Loucy (cell line): ENCODE measurements around the gene OVOL1.

Source experiments
- H2AFZ ChIP-seq: fragments of 200-600 bp; sonication (generic); 2 replicates; pipeline ENCODE4 v1.6.0; 2016; ENCODE audit warnings: antibody characterized with exemption, mild to moderate bottlenecking, low read length, moderate library complexity
- H3F3A ChIP-seq: fragments of 200-600 bp; 2 replicates; pipeline ENCODE4 v1.6.0; 2016; ENCODE audit warnings: antibody characterized with exemption, low read depth, mild to moderate bottlenecking
- H3K27me3 ChIP-seq: fragments of 200-600 bp; sonication (generic); 2 replicates; pipeline ENCODE4 v1.6.1; 2014; ENCODE audit warnings: low read length, mild to moderate bottlenecking; ENCODE audit not compliant: insufficient read depth, poor library complexity, severe bottlenecking
- H3K36me3 ChIP-seq: fragments of 200-600 bp; sonication (generic); 2 replicates; pipeline ENCODE4 v1.6.1; 2016; ENCODE audit warnings: low read length; ENCODE audit not compliant: insufficient read depth
- H3K4me1 ChIP-seq: fragments of 200-600 bp; sonication (generic); 2 replicates; pipeline ENCODE4 v1.5.1; 2014; ENCODE audit warnings: low read length, mild to moderate bottlenecking; ENCODE audit not compliant: insufficient read depth, poor library complexity, severe bottlenecking
- H3K4me2 ChIP-seq: fragments of 200-600 bp; sonication (generic); 2 replicates; pipeline ENCODE4 v1.6.0; 2014; ENCODE audit warnings: antibody characterized with exemption, low read length, low read depth, mild to moderate bottlenecking; ENCODE audit not compliant: poor library complexity, severe bottlenecking
- H3K4me3 ChIP-seq: fragments of 200-600 bp; sonication (generic); 2 replicates; pipeline ENCODE4 v1.5.1; 2014; ENCODE audit warnings: low read length, mild to moderate bottlenecking, mixed read lengths; ENCODE audit not compliant: poor library complexity, severe bottlenecking
- H3K79me2 ChIP-seq: fragments of 200-600 bp; sonication (generic); 2 replicates; pipeline ENCODE4 v1.6.1; 2014; ENCODE audit warnings: low read length; ENCODE audit not compliant: insufficient read depth
- H3K9ac ChIP-seq: fragments of 200-600 bp; sonication (generic); 2 replicates; pipeline ENCODE4 v1.6.0; 2014; ENCODE audit warnings: mild to moderate bottlenecking, low read depth, low read length, moderate library complexity; ENCODE audit not compliant: poor library complexity, severe bottlenecking
- H3K9me2 ChIP-seq: fragments of 200-600 bp; sonication (generic); replicated peaks from 2 replicates; pipeline ENCODE4 v1.6.1; 2016; ENCODE audit warnings: low read depth, low read length, mixed read lengths
- H3K9me3 ChIP-seq: fragments of 200-600 bp; sonication (generic); 2 replicates; pipeline ENCODE4 v1.6.1; 2014; ENCODE audit warnings: mild to moderate bottlenecking, antibody characterized with exemption, low read length, low read depth; ENCODE audit not compliant: insufficient read depth
- H4K20me1 ChIP-seq: fragments of 200-600 bp; sonication (generic); 2 replicates; pipeline ENCODE4 v1.6.0; 2014; ENCODE audit warnings: antibody characterized with exemption, low read length, mild to moderate bottlenecking; ENCODE audit not compliant: insufficient read depth, poor library complexity, severe bottlenecking
- EZH2phosphoT487 ChIP-seq: fragments of 200-600 bp; IDR thresholded peaks from 2 replicates; pipeline ENCODE4 v1.6.1; 2018; ENCODE audit warnings: antibody characterized with exemption, mild to moderate bottlenecking, moderate library complexity, borderline replicate concordance
- TF ChIP-seq, protein P1 (sequence below): fragments of 200-600 bp; sonication (generic); conservative IDR thresholded peaks from 2 replicates; pipeline ENCODE4 v1.5.1; 2014; ENCODE audit warnings: mild to moderate bottlenecking, antibody characterized with exemption, low read length

Gene OVOL1

DNA sequence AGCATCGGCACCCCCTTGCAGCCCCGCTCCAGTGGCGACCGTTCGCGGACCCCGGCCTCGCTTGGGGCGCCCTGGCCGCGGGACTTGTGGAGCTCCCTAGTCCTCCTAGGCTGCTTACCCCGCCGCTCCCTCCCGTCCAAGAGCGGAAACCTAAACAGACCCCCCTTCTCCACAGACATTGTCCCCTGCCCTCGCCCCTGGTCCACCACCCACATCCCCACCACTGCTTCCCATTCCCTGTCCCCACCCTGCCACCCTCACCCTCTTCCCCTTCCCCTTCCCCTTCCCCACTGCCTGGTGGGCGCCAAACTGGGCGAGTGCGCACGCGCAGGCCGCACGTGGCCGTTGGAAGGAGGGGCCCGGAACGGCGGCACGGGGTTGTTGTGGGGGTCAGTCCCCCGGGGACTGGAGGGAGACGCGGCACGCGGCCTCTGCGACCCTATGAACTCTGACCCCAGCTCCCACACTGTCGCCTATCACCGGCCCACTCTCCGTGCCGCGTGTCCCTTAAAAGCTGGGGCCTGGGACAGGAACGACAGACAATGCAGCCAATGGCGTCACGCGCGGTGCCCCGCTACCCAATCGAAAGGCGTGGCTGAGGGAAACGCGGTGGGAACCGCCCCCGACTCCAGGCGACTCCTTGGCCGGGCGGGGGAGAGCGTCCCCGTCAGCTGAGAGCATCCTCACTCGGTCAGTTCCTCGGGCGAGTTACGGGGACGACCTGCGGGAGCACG is 46.6 kb downstream of the OVOL1 start, which contains the start of gene SNX32:
Gene SNX32 (plus strand): TSS at position 667 of the 734 bp plus-strand sequence. CDS start 103 bp downstream, outside the sequence.
- TF ChIP-seq, protein P1, sequence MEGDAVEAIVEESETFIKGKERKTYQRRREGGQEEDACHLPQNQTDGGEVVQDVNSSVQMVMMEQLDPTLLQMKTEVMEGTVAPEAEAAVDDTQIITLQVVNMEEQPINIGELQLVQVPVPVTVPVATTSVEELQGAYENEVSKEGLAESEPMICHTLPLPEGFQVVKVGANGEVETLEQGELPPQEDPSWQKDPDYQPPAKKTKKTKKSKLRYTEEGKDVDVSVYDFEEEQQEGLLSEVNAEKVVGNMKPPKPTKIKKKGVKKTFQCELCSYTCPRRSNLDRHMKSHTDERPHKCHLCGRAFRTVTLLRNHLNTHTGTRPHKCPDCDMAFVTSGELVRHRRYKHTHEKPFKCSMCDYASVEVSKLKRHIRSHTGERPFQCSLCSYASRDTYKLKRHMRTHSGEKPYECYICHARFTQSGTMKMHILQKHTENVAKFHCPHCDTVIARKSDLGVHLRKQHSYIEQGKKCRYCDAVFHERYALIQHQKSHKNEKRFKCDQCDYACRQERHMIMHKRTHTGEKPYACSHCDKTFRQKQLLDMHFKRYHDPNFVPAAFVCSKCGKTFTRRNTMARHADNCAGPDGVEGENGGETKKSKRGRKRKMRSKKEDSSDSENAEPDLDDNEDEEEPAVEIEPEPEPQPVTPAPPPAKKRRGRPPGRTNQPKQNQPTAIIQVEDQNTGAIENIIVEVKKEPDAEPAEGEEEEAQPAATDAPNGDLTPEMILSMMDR: no peak
- peak within 1 kb of the TSS; percentile 80 for H3K4me3 ChIP-seq

DNA sequence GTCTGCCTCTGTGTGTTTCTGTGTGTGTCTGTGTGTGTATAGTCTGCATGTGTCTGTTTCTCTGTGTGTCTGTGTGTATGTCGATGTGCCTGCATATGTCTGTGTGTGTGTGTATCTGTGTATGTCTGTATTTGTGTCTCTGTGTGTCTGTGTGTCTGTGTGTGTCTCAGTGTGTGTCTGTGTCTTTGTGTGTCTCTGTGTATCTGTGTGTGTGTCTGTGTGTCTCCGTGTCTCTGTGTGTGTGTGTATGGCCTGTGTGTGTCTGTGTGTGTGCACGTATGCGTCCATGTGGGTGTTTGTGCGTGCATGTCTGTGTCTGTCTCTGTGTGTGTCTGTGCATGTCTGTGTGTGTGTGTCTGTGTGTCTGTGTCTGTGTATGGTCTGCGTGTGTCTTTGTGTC is 47.3 kb downstream of the OVOL1 start:
- H3K4me2 ChIP-seq: peak overlapping the region; percentile 98

More for the DNA sequence above, 46.6 kb downstream of the OVOL1 start, which contains the start of gene SNX32:
- Histone ChIP-seq H4K20me1 (no peaks in the 10 kb centered on the region), H3K4me2 (peak within 1 kb of the TSS; percentile 98), H3K27me3 (no peaks in the 10 kb centered on the region), H2AFZ (peak within 1 kb of the TSS; percentile 99), H3K9ac (peak within 1 kb of the TSS; percentile 77), H3K79me2 (peaks cover 14% of the 10 kb centered on the region; the same call in 1 of the 2 replicates), H3F3A (0 out of 2 replicates have a peak, but pooled peaks cover 2% of the 10 kb centered on the region), H3K36me3 (no peaks in the 10 kb centered on the region), H3K4me1 (peaks cover 35% of the 10 kb centered on the region), H3K9me2 (no peaks in the 10 kb centered on the region), H3K9me3 (no peaks in the 10 kb centered on the region)

DNA sequence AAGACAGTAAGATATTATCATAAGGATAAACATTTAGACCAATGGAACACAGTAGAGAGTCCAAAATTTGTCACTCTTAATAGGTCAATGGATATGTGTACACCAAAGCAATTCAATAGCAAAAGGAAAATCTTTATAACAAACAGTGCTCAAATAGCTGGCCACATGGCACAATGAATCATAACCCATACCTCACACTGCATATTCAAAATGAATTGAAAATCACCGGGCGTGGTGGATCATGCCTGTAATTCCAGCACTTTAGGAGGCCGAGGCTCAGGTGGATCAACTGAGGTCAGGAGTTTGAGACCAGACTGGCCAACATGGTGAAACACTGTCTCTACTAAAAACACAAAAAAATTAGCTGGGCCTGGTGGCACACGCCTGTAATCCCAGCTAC is 55.3 kb downstream of the OVOL1 start:
- no peak overlapping the region for H3K9ac ChIP-seq
- H3F3A ChIP-seq: no peaks in the 10 kb centered on the region
- no peaks in the 10 kb centered on the region for H3K79me2 ChIP-seq
- TF ChIP-seq, protein P1: no peak
- TF ChIP-seq EZH2phosphoT487: no peak
- H4K20me1 ChIP-seq: no peaks in the 10 kb centered on the region
- H3K4me1 ChIP-seq: no peaks in the 10 kb centered on the region
- no peaks in the 10 kb centered on the region for H3K9me2 ChIP-seq
- no peaks in the 10 kb centered on the region for H3K27me3 ChIP-seq
- no peaks in the 10 kb centered on the region for H3K9me3 ChIP-seq
- H3K4me3 ChIP-seq: no peak overlapping the region
- H2AFZ ChIP-seq: no peak overlapping the region
- no peaks in the 10 kb centered on the region for H3K36me3 ChIP-seq
- no peak overlapping the region for H3K4me2 ChIP-seq

More for the DNA sequence above, 47.3 kb downstream of the OVOL1 start:
- peak overlapping the region; percentile 80 for H3K4me3 ChIP-seq
- peaks cover 35% of the 10 kb centered on the region for H3K4me1 ChIP-seq
- H2AFZ ChIP-seq: peak overlapping the region; percentile 99
- peak overlapping the region; percentile 77 for H3K9ac ChIP-seq
- H4K20me1 ChIP-seq: no peaks in the 10 kb centered on the region
- 0 out of 2 replicates have a peak, but pooled peaks cover 2% of the 10 kb centered on the region for H3F3A ChIP-seq
- peaks cover 14% of the 10 kb centered on the region; the same call in 1 of the 2 replicates for H3K79me2 ChIP-seq
- no peaks in the 10 kb centered on the region for H3K9me2 ChIP-seq
- no peaks in the 10 kb centered on the region for H3K36me3 ChIP-seq
- no peaks in the 10 kb centered on the region for H3K9me3 ChIP-seq
- H3K27me3 ChIP-seq: no peaks in the 10 kb centered on the region
- TF ChIP-seq, protein P1: no peak
- TF ChIP-seq EZH2phosphoT487: no peak
